Measurements from ENCODE around the gene CR1.
"Not testable (repeated sequence)": the region's sequence is repeated elsewhere in the genome, so short reads cannot be mapped to it uniquely, and the experiment has no call there.

DNA sequence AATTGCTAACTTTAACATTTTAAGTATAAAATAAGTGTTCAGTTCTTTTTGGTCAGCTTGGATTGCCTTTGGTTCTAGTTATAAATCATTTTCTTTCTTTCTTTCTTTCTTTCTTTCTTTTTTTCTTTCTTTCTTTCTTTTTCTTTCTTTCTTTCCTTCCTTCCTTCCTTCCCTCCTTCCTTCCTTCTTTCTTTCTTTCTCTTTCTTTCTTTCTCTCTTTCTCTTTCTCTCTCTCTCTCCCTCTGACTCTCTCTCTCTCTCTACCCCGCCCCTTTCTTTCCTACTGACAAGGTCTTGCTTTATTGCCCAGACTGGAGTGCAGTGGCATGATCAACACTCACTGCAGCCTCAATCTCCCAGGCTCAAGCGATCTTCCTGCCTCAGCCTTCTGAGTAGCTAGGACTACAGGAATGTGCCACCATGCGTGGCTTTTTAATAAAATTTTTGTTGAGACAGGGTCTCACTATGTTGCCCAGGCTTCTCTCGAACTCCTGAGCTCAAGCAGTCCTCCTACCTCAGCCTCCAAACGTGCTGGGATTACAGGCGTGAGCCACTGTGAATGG lies 187.0 kb downstream of the CR1 start:
- TF ChIP-seq EZH2 (IDR thresholded peaks at IDR 0.05; ENCODE audit: borderline replicate concordance, low read depth, low read length, severe bottlenecking) = not testable (repeated sequence)
- TF ChIP-seq, protein P1, sequence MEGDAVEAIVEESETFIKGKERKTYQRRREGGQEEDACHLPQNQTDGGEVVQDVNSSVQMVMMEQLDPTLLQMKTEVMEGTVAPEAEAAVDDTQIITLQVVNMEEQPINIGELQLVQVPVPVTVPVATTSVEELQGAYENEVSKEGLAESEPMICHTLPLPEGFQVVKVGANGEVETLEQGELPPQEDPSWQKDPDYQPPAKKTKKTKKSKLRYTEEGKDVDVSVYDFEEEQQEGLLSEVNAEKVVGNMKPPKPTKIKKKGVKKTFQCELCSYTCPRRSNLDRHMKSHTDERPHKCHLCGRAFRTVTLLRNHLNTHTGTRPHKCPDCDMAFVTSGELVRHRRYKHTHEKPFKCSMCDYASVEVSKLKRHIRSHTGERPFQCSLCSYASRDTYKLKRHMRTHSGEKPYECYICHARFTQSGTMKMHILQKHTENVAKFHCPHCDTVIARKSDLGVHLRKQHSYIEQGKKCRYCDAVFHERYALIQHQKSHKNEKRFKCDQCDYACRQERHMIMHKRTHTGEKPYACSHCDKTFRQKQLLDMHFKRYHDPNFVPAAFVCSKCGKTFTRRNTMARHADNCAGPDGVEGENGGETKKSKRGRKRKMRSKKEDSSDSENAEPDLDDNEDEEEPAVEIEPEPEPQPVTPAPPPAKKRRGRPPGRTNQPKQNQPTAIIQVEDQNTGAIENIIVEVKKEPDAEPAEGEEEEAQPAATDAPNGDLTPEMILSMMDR (IDR thresholded peaks at IDR 0.05; ENCODE audit: borderline replicate concordance, extremely low read depth, low read length, poor library complexity, severe bottlenecking) = not testable (repeated sequence)
